HepG2 (cell line): Measurements from ENCODE around the gene ATP10D.

Source experiments
- CREB1 ChIP-seq, 2 experiments: fragments of 450-650 bp in 1 of 2; IDR thresholded peaks; 2 replicates each; pipeline ENCODE4 v1.6.1; 2016 to 2017; ENCODE audit warnings: control low read depth in 1 of 2, mild to moderate bottlenecking in 1 of 2, missing compliant biosample characterization in 1 of 2, missing genetic modification characterization in 1 of 2
- JUNB ChIP-seq: sonication (generic); formaldehyde crosslinking; IDR thresholded peaks from 2 replicates; pipeline ENCODE4 v1.8.0; 2022; ENCODE audit warnings: missing genetic modification reagents, mild to moderate bottlenecking, borderline replicate concordance
- REST ChIP-seq, 2 experiments: IDR thresholded peaks; 2 replicates each; pipeline ENCODE4 v1.6.1; 2011 to 2012; ENCODE audit warnings: low read length in 2 of 2, borderline replicate concordance in 1 of 2, low read depth in 1 of 2, mild to moderate bottlenecking in 1 of 2, moderate library complexity in 1 of 2
- TAF1 ChIP-seq: sonication (generic); formaldehyde crosslinking; IDR thresholded peaks from 2 replicates; pipeline ENCODE4 v1.4.0; 2020; ENCODE audit warnings: missing genetic modification reagents
- TFAP4 ChIP-seq: sonication (generic); IDR thresholded peaks from 2 replicates; pipeline ENCODE4 v1.6.1; 2016; ENCODE audit warnings: low read depth, borderline replicate concordance
- ZKSCAN8 ChIP-seq: IDR thresholded peaks from 2 replicates; pipeline ENCODE4 v1.6.1; 2016; ENCODE audit warnings: borderline replicate concordance, missing genetic modification reagents, missing compliant biosample characterization

- TF ChIP-seq TAF1 (no peak), TFAP4 (no peak), CREB1 (IDR thresholded peaks at IDR 0.05) (no peak), CREB1 (CRISPR knock-in tag; IDR thresholded peaks at IDR 0.05) (no peak), JUNB (CRISPR knock-in tag) (no peak), ZKSCAN8 (CRISPR knock-in tag) (no peak), REST (IDR thresholded peaks at IDR 0.05; ENCODE audit: borderline replicate concordance in 1 of 2, low read depth in 1 of 2, low read length in 2 of 2) (no peak)
These were observed 130.3 kb downstream of the ATP10D start for GRCh38 chr4:47615385-47615784.
